CD14-positive monocyte (primary cell): Measurements from ENCODE around the gene OR4D9. TPM values are rescaled to one million over a fixed set of nuclear protein-coding genes. Genes with fewer than 3 reads are reported as not detected.

Source experiments
- DNase-seq, 3 donors: peaks; one replicate each; pipeline ENCODE4 v3.0.0-alpha.2; 2011 to 2022
- H2AFZ ChIP-seq: 2 replicates; pipeline ENCODE4 v1.6.0; 2012; ENCODE audit warnings: mild to moderate bottlenecking, low read depth, low read length, inconsistent platforms; ENCODE audit not compliant: insufficient read depth, poor library complexity, severe bottlenecking
- H3K27ac ChIP-seq, 2 donors: 1 replicate in 1 of 2; 2 replicates in 1 of 2; pipeline ENCODE4 v1.5.1; 2012 to 2013; ENCODE audit warnings: low read length in 2 of 2, control low read depth in 1 of 2, inconsistent platforms in 1 of 2, low read depth in 1 of 2, mild to moderate bottlenecking in 1 of 2
- H3K27me3 ChIP-seq, 2 donors: one replicate each; pipeline versions ENCODE4 v1.6.0 to v1.6.1; 2011 to 2013; ENCODE audit warnings: low read length in 2 of 2; ENCODE audit not compliant: control insufficient read depth in 2 of 2, insufficient read depth in 2 of 2
- H3K36me3 ChIP-seq, 2 donors: replicated peaks in 1 of 2; 1 replicate in 1 of 2; 2 replicates in 1 of 2; pipeline versions ENCODE4 v1.5.1 to v1.6.1; 2012 to 2013; ENCODE audit warnings: low read length in 2 of 2, control low read depth in 1 of 2, inconsistent platforms in 1 of 2, mild to moderate bottlenecking in 1 of 2; ENCODE audit not compliant: insufficient read depth in 2 of 2, control insufficient read depth in 1 of 2
- H3K4me1 ChIP-seq, 2 donors: 1 replicate in 1 of 2; 2 replicates in 1 of 2; pipeline versions ENCODE4 v1.5.1 to v1.6.1; 2012 to 2013; ENCODE audit warnings: low read length in 2 of 2, control low read depth in 1 of 2, inconsistent platforms in 1 of 2, mild to moderate bottlenecking in 1 of 2, moderate library complexity in 1 of 2; ENCODE audit not compliant: insufficient read depth in 2 of 2, control insufficient read depth in 1 of 2
- H3K4me2 ChIP-seq: replicated peaks from 2 replicates; pipeline ENCODE3; 2012; ENCODE audit warnings: low read length, moderate library complexity, mild to moderate bottlenecking; ENCODE audit not compliant: poor library complexity, severe bottlenecking; ENCODE audit errors: extremely low read depth
- H3K4me3 ChIP-seq, 3 experiments: fragments of 200-600 bp in 1 of 3; sonication (generic) in 1 of 3; replicated peaks in 1 of 3; 1 replicate in 2 of 3; 2 replicates in 1 of 3; pipeline ENCODE4 v1.5.1; 2011 to 2013; ENCODE audit warnings: low read length in 3 of 3, mild to moderate bottlenecking in 3 of 3, control low read depth in 2 of 3, low read depth in 2 of 3, inconsistent platforms in 1 of 3, moderate library complexity in 1 of 3
- H3K79me2 ChIP-seq: 2 replicates; pipeline ENCODE4 v1.6.0; 2012; ENCODE audit warnings: mild to moderate bottlenecking, control low read depth, inconsistent platforms, low read length, moderate library complexity; ENCODE audit not compliant: insufficient read depth
- H3K9ac ChIP-seq: 2 replicates; pipeline ENCODE4 v1.6.0; 2017; ENCODE audit warnings: low read length, mild to moderate bottlenecking; ENCODE audit not compliant: insufficient read depth, poor library complexity, severe bottlenecking
- H3K9me3 ChIP-seq, 2 donors: replicated peaks in 1 of 2; 1 replicate in 1 of 2; 2 replicates in 1 of 2; pipeline versions ENCODE4 v1.5.1 to v1.6.1; 2012 to 2013; ENCODE audit warnings: low read length in 2 of 2, control low read depth in 1 of 2; ENCODE audit not compliant: control insufficient read depth in 1 of 2, insufficient read depth in 1 of 2
- H4K20me1 ChIP-seq: 2 replicates; pipeline ENCODE4 v1.6.0; 2012; ENCODE audit warnings: mild to moderate bottlenecking, low read length, control low read depth, moderate library complexity; ENCODE audit not compliant: insufficient read depth
- H3K27ac Mint-ChIP-seq, 7 donors: one replicate each; pipeline ENCODE4 v1.8.0; 2020; ENCODE audit warnings: mild to moderate bottlenecking in 7 of 7, mixed read lengths in 7 of 7, moderate library complexity in 6 of 7, inconsistent platforms in 2 of 7
- H3K27me3 Mint-ChIP-seq, 3 donors: one replicate each; pipeline ENCODE4 v1.8.0; 2021 to 2022; ENCODE audit warnings: low read depth in 3 of 3, mild to moderate bottlenecking in 3 of 3, mixed read lengths in 3 of 3, moderate library complexity in 3 of 3, inconsistent platforms in 1 of 3
- H3K36me3 Mint-ChIP-seq, 2 donors: one replicate each; pipeline ENCODE4 v1.8.0; 2020; ENCODE audit warnings: mixed read lengths in 2 of 2, inconsistent platforms in 1 of 2, mild to moderate bottlenecking in 1 of 2
- H3K4me1 Mint-ChIP-seq: one replicate; pipeline ENCODE4 v1.8.0; 2020; ENCODE audit warnings: mild to moderate bottlenecking, mixed read lengths
- H3K4me3 Mint-ChIP-seq, 2 donors: one replicate each; pipeline ENCODE4 v1.8.0; 2020; ENCODE audit warnings: mild to moderate bottlenecking in 2 of 2, mixed read lengths in 2 of 2, moderate library complexity in 1 of 2
- H3K9me3 Mint-ChIP-seq, 7 donors: one replicate each; pipeline ENCODE4 v1.8.0; 2020 to 2022; ENCODE audit warnings: mixed read lengths in 7 of 7, mild to moderate bottlenecking in 6 of 7, moderate library complexity in 6 of 7, inconsistent platforms in 2 of 7
- WGBS: methylation state at CpG from one replicate; pipeline ENCODE4 v1.1.5; 2013; ENCODE audit warnings: missing lambda C conversion rate; ENCODE audit not compliant: insufficient coverage; 5-methylcytosine and 5-hydroxymethylcytosine counted together
- intact Hi-C, 2 donors: fragments of 100-400 bp; cut with micrococcal nuclease; formaldehyde crosslinking; loops; one replicate each; pipeline versions ENCODE4 v1.15.0 to v1.15.1; 2023
- polyA plus RNA-seq, 3 donors: library from polyadenylated mRNA; depleted of rRNA in 1 of 3; unstranded in 2 of 3; stranded (reverse) in 1 of 3; fragments of 300-500 nt in 2 of 3; fragments of >200 nt in 1 of 3; fragmentation: Illumina TruSeq in 2 of 3; gene quantifications; 1 replicate in 2 of 3; 2 replicates in 1 of 3; pipeline ENCODE4 v1.2.3, GENCODE V29; 2012 to 2021
- TF ChIP-seq, protein P1 (sequence below): fragments of 200-600 bp; IDR thresholded peaks from one replicate; pipeline ENCODE4 v1.8.0; 2022; ENCODE audit warnings: antibody characterized with exemption, mild to moderate bottlenecking

OR4D9 gene
- polyA plus RNA-seq, 3 donors: not detected

DNA sequence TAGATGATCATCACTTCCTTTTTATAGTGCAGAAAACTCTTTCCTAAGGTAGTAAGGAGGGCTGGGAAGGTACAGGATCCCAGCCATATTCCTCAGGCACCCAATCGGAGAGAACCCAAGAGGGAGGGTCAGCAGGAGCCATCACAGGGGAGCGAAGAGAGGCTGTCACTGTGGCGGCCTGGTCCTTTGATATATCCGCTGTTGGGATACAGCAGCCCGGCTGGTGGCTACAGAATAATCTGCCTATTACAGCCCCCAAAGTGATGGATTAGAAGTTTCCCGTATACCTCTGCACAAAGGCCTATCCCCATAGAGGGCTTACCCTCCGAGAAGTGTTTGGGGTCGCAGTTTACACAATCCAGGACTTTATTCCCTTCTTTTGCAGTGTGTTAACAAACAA is 48.5 kb downstream of the OR4D9 start:
- peak overlapping the region in 2 of 3 experiments; percentile 80 to 86 for H3K4me3 ChIP-seq
- peaks cover 42 to 51% of the 10 kb centered on the region in 2 donors for H3K4me1 ChIP-seq
- Mint-ChIP-seq H3K27ac (no peak overlapping the region), H3K27me3 (peaks cover 34 to 45% (median 40%) of the 10 kb centered on the region in 3 donors), H3K4me3 (peak overlapping the region; percentile 85 to 98), H3K36me3 (peaks cover 0 to 3% of the 10 kb centered on the region in 2 donors), H3K9me3 (peaks cover 0 to 11% (median 2%) of the 10 kb centered on the region in 7 donors), H3K4me1 (peaks cover 53% of the 10 kb centered on the region)
- H3K79me2 ChIP-seq: no peaks in the 10 kb centered on the region
- no peak for DNase-seq
- no peak overlapping the region for H2AFZ ChIP-seq
- H4K20me1 ChIP-seq: no peaks in the 10 kb centered on the region
- H3K9ac ChIP-seq: peak overlapping the region; percentile 49
- 73% methylated on average over 7 of the region's 8 CpGs for WGBS
- no peak overlapping the region for H3K27ac ChIP-seq
- no peaks in the 10 kb centered on the region for H3K9me3 ChIP-seq
- H3K4me2 ChIP-seq: peak overlapping the region; percentile 88
- intact Hi-C loops: loop anchor here in 1 of 2 donors (10.0 kb wide), 1 partner anchor 105 kb away; the partner anchor contains the start of gene PATL1
- H3K27me3 ChIP-seq: peaks cover 16 to 35% of the 10 kb centered on the region in 2 donors
- TF ChIP-seq, protein P1, sequence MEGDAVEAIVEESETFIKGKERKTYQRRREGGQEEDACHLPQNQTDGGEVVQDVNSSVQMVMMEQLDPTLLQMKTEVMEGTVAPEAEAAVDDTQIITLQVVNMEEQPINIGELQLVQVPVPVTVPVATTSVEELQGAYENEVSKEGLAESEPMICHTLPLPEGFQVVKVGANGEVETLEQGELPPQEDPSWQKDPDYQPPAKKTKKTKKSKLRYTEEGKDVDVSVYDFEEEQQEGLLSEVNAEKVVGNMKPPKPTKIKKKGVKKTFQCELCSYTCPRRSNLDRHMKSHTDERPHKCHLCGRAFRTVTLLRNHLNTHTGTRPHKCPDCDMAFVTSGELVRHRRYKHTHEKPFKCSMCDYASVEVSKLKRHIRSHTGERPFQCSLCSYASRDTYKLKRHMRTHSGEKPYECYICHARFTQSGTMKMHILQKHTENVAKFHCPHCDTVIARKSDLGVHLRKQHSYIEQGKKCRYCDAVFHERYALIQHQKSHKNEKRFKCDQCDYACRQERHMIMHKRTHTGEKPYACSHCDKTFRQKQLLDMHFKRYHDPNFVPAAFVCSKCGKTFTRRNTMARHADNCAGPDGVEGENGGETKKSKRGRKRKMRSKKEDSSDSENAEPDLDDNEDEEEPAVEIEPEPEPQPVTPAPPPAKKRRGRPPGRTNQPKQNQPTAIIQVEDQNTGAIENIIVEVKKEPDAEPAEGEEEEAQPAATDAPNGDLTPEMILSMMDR: no peak
- H3K36me3 ChIP-seq: no peaks in the 10 kb centered on the region

DNA sequence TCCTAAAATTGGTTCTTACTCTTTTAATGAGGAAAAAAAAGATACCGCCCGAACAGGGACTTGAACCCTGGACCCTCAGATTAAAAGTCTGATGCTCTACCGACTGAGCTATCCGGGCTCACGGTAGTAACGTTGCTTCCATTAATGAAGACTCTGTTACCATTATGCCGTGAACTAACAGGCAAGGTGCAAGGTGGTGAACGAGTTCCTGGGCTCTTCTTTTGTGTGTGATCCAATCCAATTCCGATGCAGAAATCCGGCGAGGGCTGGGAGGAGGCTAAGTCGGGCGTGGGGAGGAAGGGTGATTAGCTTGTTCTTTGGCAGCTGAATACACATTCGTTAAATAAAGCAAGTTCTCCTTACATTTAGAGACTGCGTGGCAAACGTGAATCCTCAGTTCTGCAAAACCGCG is 49.0 kb downstream of the OR4D9 start:
- peak overlapping the region; percentile 52 to 82 (median 72) for H3K27ac Mint-ChIP-seq
- intact Hi-C loops: loop anchor here in 1 of 2 donors (10.0 kb wide), 1 partner anchor 105 kb away; the partner anchor contains the start of gene PATL1
- peak overlapping the region; percentile 85 to 98 for H3K4me3 Mint-ChIP-seq
- TF ChIP-seq, protein P1: no peak
- peaks cover 0 to 3% of the 10 kb centered on the region in 2 donors for H3K36me3 Mint-ChIP-seq
- H3K4me1 Mint-ChIP-seq: peaks cover 52% of the 10 kb centered on the region
- Histone ChIP-seq H3K9ac (peak overlapping the region; percentile 49), H4K20me1 (no peaks in the 10 kb centered on the region), H3K36me3 (no peaks in the 10 kb centered on the region), H3K4me1 (peaks cover 42 to 52% of the 10 kb centered on the region in 2 donors), H3K27me3 (peaks cover 16 to 35% of the 10 kb centered on the region in 2 donors), H3K27ac (peak overlapping the region in 1 of 2 donors; percentile 5), H2AFZ (peak overlapping the region; percentile 85), H3K4me2 (peak overlapping the region; percentile 88), H3K4me3 (peak overlapping the region; percentile 80 to 87 (median 86)), H3K79me2 (no peaks in the 10 kb centered on the region), H3K9me3 (no peaks in the 10 kb centered on the region)
- under 1% methylated on average over 11 of the region's 18 CpGs for WGBS
- peaks cover 34 to 43% (median 39%) of the 10 kb centered on the region in 3 donors for H3K27me3 Mint-ChIP-seq
- peak; percentile 57 to 76 (median 66) for DNase-seq
- H3K9me3 Mint-ChIP-seq: peaks cover 0 to 11% (median 2%) of the 10 kb centered on the region in 7 donors
